GM21381 (cell line): Measurements from ENCODE around the gene B4GALNT1.

Experiments
- ATAC-seq: cut with Tn5 transposase; IDR thresholded peaks from one replicate; pipeline ENCODE4 v1.9.1; 2021; ENCODE audit warnings: mild to moderate bottlenecking, moderate library complexity; ENCODE audit not compliant: unreplicated experiment

The B4GALNT1 gene

GRCh38 chr12:57609781-57610553 is 23.0 kb downstream of the B4GALNT1 start:
- ATAC-seq, result no peak

GRCh38 chr12:57609101-57609780 is 23.8 kb downstream of the B4GALNT1 start:
- no peak for ATAC-seq

GRCh38 chr12:57607958-57608663 is 24.9 kb downstream of the B4GALNT1 start:
- no peak for ATAC-seq

- no peak for ATAC-seq
Observed at GRCh38 chr12:57606821-57607220, 26.2 kb downstream of the B4GALNT1 start.

GRCh38 chr12:57606399-57606798 is 26.6 kb downstream of the B4GALNT1 start:
- ATAC-seq, result no peak

- no peak for ATAC-seq
Observed at GRCh38 chr12:57605811-57606311, 27.1 kb downstream of the B4GALNT1 start.

GRCh38 chr12:57604992-57605810 is 27.8 kb downstream of the B4GALNT1 start:
- no peak for ATAC-seq

- ATAC-seq, result no peak
Observed at GRCh38 chr12:57604454-57604991, 28.5 kb downstream of the B4GALNT1 start, which contains the start of gene DTX3. Gene DTX3, plus strand, starts transcription at chr12:57604824. Its CDS starts 1,694 bp downstream, at chr12:57606518.

GRCh38 chr12:57603815-57604453 is 29.1 kb downstream of the B4GALNT1 start:
- ATAC-seq, result no peak

GRCh38 chr12:57603324-57603723 is 29.7 kb downstream of the B4GALNT1 start:
- ATAC-seq, result no peak

- ATAC-seq, result no peak
Observed at GRCh38 chr12:57602544-57602943, 30.5 kb downstream of the B4GALNT1 start.

- ATAC-seq, result no peak
Observed at GRCh38 chr12:57600395-57600794, 32.6 kb downstream of the B4GALNT1 start.

GRCh38 chr12:57593187-57593586 is 39.8 kb downstream of the B4GALNT1 start:
- ATAC-seq, result no peak

GRCh38 chr12:57592551-57593165 is 40.3 kb downstream of the B4GALNT1 start:
- no peak for ATAC-seq

GRCh38 chr12:57591782-57592325 is 41.1 kb downstream of the B4GALNT1 start:
- ATAC-seq, result no peak

GRCh38 chr12:57590864-57591781 is 41.9 kb downstream of the B4GALNT1 start, which contains the start of gene PIP4K2C:
Gene PIP4K2C, plus strand, starts transcription at chr12:57591192. Its CDS starts 98 bp downstream, at chr12:57591290.
- peak; percentile 96 for ATAC-seq

- ATAC-seq, result no peak
Observed at GRCh38 chr12:57590479-57590863, 42.5 kb downstream of the B4GALNT1 start.
